H1 (cell line): ENCODE results near the gene RFXANK. TPM values are rescaled to one million over a fixed set of nuclear protein-coding genes. Genes with fewer than 3 reads are reported as not detected.

ENCODE experiments used
- CTCF ChIA-PET: fragments of 300-600 bp; sonication (Branson Sonifier 250); formaldehyde crosslinking; loops from one replicate; lab custom pipeline; 2021; ENCODE audit not compliant: partially characterized antibody; lab: Charles Lee
- POLR2A ChIA-PET: fragments of 300-600 bp; sonication (Branson Sonifier 250); formaldehyde crosslinking; loops from one replicate; lab custom pipeline; 2021; ENCODE audit warnings: inconsistent platforms; ENCODE audit not compliant: partially characterized antibody; lab: Charles Lee
- DNase-seq, 2 experiments: peaks; one replicate each; pipeline versions ENCODE4 v3.0.0 to v3.0.0-alpha.2; 2010 to 2022; ENCODE audit warnings: low spot score in 2 of 2, low read depth in 1 of 2, mixed read lengths in 1 of 2
- FAIRE-seq: peaks from 2 replicates; lab custom pipeline; 2011; peaks lifted over from hg19 to GRCh38; lab: Jason Lieb, UNC
- H2AFZ ChIP-seq: 2 replicates; pipeline ENCODE4 v1.8.1; 2012; ENCODE audit warnings: low read length, inconsistent platforms
- H2AK5ac ChIP-seq: 2 replicates; pipeline ENCODE4 v1.6.1; 2013; ENCODE audit warnings: low read depth, low read length
- H2BK120ac ChIP-seq: replicated peaks from 2 replicates; pipeline ENCODE3; 2013; ENCODE audit warnings: low read depth, low read length, inconsistent platforms
- H2BK12ac ChIP-seq: 2 replicates; pipeline ENCODE4 v1.6.1; 2013; ENCODE audit warnings: low read depth, low read length
- H2BK15ac ChIP-seq: 2 replicates; pipeline ENCODE4 v1.6.1; 2013; ENCODE audit warnings: low read length
- H2BK20ac ChIP-seq: 2 replicates; pipeline ENCODE4 v1.6.1; 2013; ENCODE audit warnings: low read length
- H2BK5ac ChIP-seq: 2 replicates; pipeline ENCODE4 v1.6.1; 2013; ENCODE audit warnings: low read depth, low read length
- H3K14ac ChIP-seq: 2 replicates; pipeline ENCODE4 v1.6.1; 2013; ENCODE audit warnings: inconsistent platforms; ENCODE audit not compliant: insufficient read length
- H3K18ac ChIP-seq: 2 replicates; pipeline ENCODE4 v1.6.1; 2013; ENCODE audit warnings: low read length; ENCODE audit errors: extremely low read depth
- H3K23ac ChIP-seq: 2 replicates; pipeline ENCODE4 v1.6.1; 2013; ENCODE audit warnings: inconsistent platforms; ENCODE audit not compliant: insufficient read length
- H3K23me2 ChIP-seq: 2 replicates; pipeline ENCODE4 v1.6.1; 2013; ENCODE audit warnings: low read depth, low read length
- H3K27ac ChIP-seq: 2 replicates; pipeline ENCODE4 v1.6.1; 2011; ENCODE audit warnings: low read depth, low read length, inconsistent platforms
- H3K27me3 ChIP-seq, 4 experiments: replicated peaks in 1 of 4; 1 replicate in 1 of 4; 2 replicates in 3 of 4; pipeline versions ENCODE4 v1.6.1 to v1.8.1; 2011 to 2013; ENCODE audit warnings: low read length in 3 of 4, mild to moderate bottlenecking in 3 of 4, inconsistent platforms in 2 of 4, mixed read lengths in 2 of 4, moderate library complexity in 1 of 4; ENCODE audit not compliant: control insufficient read depth in 3 of 4, insufficient read depth in 3 of 4; ENCODE audit errors: extremely low read depth in 1 of 4
- H3K36me3 ChIP-seq, 4 experiments: 2 replicates each; pipeline versions ENCODE4 v1.6.1 to v1.8.1; 2011 to 2013; ENCODE audit warnings: mild to moderate bottlenecking in 4 of 4, low read length in 3 of 4, moderate library complexity in 2 of 4, control low read depth in 1 of 4, inconsistent platforms in 1 of 4; ENCODE audit not compliant: insufficient read depth in 4 of 4, control insufficient read depth in 2 of 4
- H3K4ac ChIP-seq: replicated peaks from 2 replicates; pipeline ENCODE3; 2013; ENCODE audit warnings: low read length, low read depth, mixed read lengths, inconsistent platforms; ENCODE audit not compliant: insufficient read length
- H3K4me1 ChIP-seq, 4 experiments: replicated peaks in 1 of 4; 1 replicate in 1 of 4; 2 replicates in 3 of 4; pipeline versions ENCODE4 v1.6.1 to v1.8.1; 2011 to 2013; ENCODE audit warnings: low read length in 3 of 4, inconsistent platforms in 2 of 4, mixed read lengths in 1 of 4; ENCODE audit not compliant: insufficient read depth in 4 of 4, control insufficient read depth in 3 of 4
- H3K4me2 ChIP-seq, 2 experiments: 2 replicates each; pipeline versions ENCODE4 v1.6.1 to v1.8.1; 2011 to 2013; ENCODE audit warnings: low read depth in 2 of 2, low read length in 2 of 2, control low read depth in 1 of 2, inconsistent platforms in 1 of 2, mild to moderate bottlenecking in 1 of 2; ENCODE audit not compliant: insufficient read depth in 1 of 2
- H3K4me3 ChIP-seq, 4 experiments: fragments of 200-600, 300-600 bp in 1 of 4; sonication (generic), shearing (Covaris generic), sonication (Bioruptor Twin) in 1 of 4; 2 replicates each; pipeline versions ENCODE4 v1.5.1 to v1.8.1; 2011 to 2016; ENCODE audit warnings: low read length in 4 of 4, low read depth in 3 of 4, control low read depth in 2 of 4, inconsistent platforms in 2 of 4, mild to moderate bottlenecking in 2 of 4, mixed read lengths in 1 of 4, moderate library complexity in 1 of 4; ENCODE audit not compliant: insufficient read depth in 2 of 4; ENCODE audit errors: extremely low read depth in 1 of 4
- H3K56ac ChIP-seq: replicated peaks from 2 replicates; pipeline ENCODE3; 2013; ENCODE audit warnings: low read depth, mild to moderate bottlenecking, mixed read lengths, low read length, inconsistent platforms; ENCODE audit not compliant: insufficient read length
- H3K79me1 ChIP-seq: 2 replicates; pipeline ENCODE4 v1.6.1; 2013; ENCODE audit warnings: low read depth, low read length, control low read depth
- H3K79me2 ChIP-seq, 2 experiments: 2 replicates each; pipeline versions ENCODE4 v1.6.1 to v1.8.1; 2012 to 2013; ENCODE audit warnings: low read length in 2 of 2, mild to moderate bottlenecking in 2 of 2, inconsistent platforms in 1 of 2; ENCODE audit not compliant: insufficient read depth in 2 of 2, control insufficient read depth in 1 of 2
- H3K9ac ChIP-seq, 4 experiments: replicated peaks in 1 of 4; 1 replicate in 1 of 4; 2 replicates in 3 of 4; pipeline versions ENCODE4 v1.6.1 to v1.8.1; 2011 to 2013; ENCODE audit warnings: low read depth in 3 of 4, low read length in 3 of 4, control low read depth in 2 of 4, mild to moderate bottlenecking in 2 of 4, moderate library complexity in 2 of 4, inconsistent platforms in 1 of 4; ENCODE audit errors: extremely low read depth in 1 of 4
- H3K9me3 ChIP-seq, 2 experiments: 2 replicates each; pipeline versions ENCODE4 v1.6.1 to v1.8.1; 2012 to 2013; ENCODE audit warnings: mild to moderate bottlenecking in 2 of 2, moderate library complexity in 2 of 2, control low read depth in 1 of 2, inconsistent platforms in 1 of 2, low read depth in 1 of 2, low read length in 1 of 2, mixed read lengths in 1 of 2; ENCODE audit not compliant: insufficient read depth in 2 of 2
- H4K20me1 ChIP-seq, 2 experiments: replicated peaks in 1 of 2; 2 replicates each; pipeline versions ENCODE3 to v1.8.1; 2011 to 2013; ENCODE audit warnings: inconsistent platforms in 2 of 2, low read length in 2 of 2, mild to moderate bottlenecking in 1 of 2; ENCODE audit not compliant: insufficient read depth in 2 of 2, control insufficient read depth in 1 of 2
- H4K5ac ChIP-seq: 2 replicates; pipeline ENCODE4 v1.6.1; 2013; ENCODE audit warnings: low read length, low read depth, mixed read lengths, inconsistent platforms; ENCODE audit not compliant: insufficient read length
- H4K8ac ChIP-seq: 2 replicates; pipeline ENCODE4 v1.8.0; 2013; ENCODE audit warnings: mild to moderate bottlenecking, moderate library complexity, low read length, inconsistent platforms; ENCODE audit not compliant: insufficient read depth; ENCODE audit errors: extremely low read depth
- H4K91ac ChIP-seq: replicated peaks from 2 replicates; pipeline ENCODE3; 2013; ENCODE audit warnings: low read length, mixed read lengths, inconsistent platforms; ENCODE audit not compliant: insufficient read length
- ATF3 ChIP-seq: IDR thresholded peaks from 2 replicates; pipeline ENCODE4 v1.6.1; 2011; ENCODE audit warnings: low read depth, mild to moderate bottlenecking, low read length; ENCODE audit not compliant: insufficient read depth
- CEBPB ChIP-seq: IDR thresholded peaks from 2 replicates; pipeline ENCODE4 v1.6.1; 2012; ENCODE audit warnings: low read depth, low read length
- EGR1 ChIP-seq: IDR thresholded peaks from 2 replicates; pipeline ENCODE4 v1.6.1; 2011; ENCODE audit warnings: low read depth, low read length, borderline replicate concordance
- GABPA ChIP-seq: IDR thresholded peaks from 2 replicates; pipeline ENCODE4 v1.6.1; 2011; ENCODE audit warnings: mild to moderate bottlenecking, low read length, moderate library complexity, borderline replicate concordance; ENCODE audit not compliant: insufficient read depth
- KDM5A ChIP-seq: fragments of 200-600 bp; IDR thresholded peaks from 2 replicates; pipeline ENCODE4 v1.7.1; 2012; ENCODE audit warnings: mild to moderate bottlenecking, low read length, inconsistent platforms, mixed read lengths
- NRF1 ChIP-seq: IDR thresholded peaks from 2 replicates; pipeline ENCODE4 v1.6.1; 2011; ENCODE audit warnings: mild to moderate bottlenecking, low read depth, low read length, improper control_type of control experiment
- RBBP5 ChIP-seq: IDR thresholded peaks from 2 replicates; pipeline ENCODE4 v1.7.1; 2012; ENCODE audit warnings: low read depth, mild to moderate bottlenecking, inconsistent platforms, low read length, moderate library complexity, borderline replicate concordance
- TEAD4 ChIP-seq: IDR thresholded peaks from 2 replicates; pipeline ENCODE4 v1.6.1; 2012; ENCODE audit warnings: low read depth, low read length, inconsistent platforms, mixed read lengths
- WGBS, 2 experiments: shearing (Covaris generic) in 1 of 2; methylation state at CpG; one replicate each; pipeline versions ENCODE4 v1.1.6 to v1.1.7; 2013 to 2015; ENCODE audit warnings: low lambda C conversion rate in 2 of 2, mixed read lengths in 2 of 2, inconsistent platforms in 1 of 2, low coverage in 1 of 2, missing lambda C conversion rate in 1 of 2; ENCODE audit not compliant: insufficient replicate concordance in 2 of 2, insufficient coverage in 1 of 2, insufficient read length in 1 of 2; ENCODE audit errors: extremely low coverage in 1 of 2, missing lambda C conversion rate in 1 of 2; 5-methylcytosine and 5-hydroxymethylcytosine counted together
- polyA plus RNA-seq, 7 experiments: library from polyadenylated mRNA; depleted of rRNA in 3 of 7; stranded (reverse) in 5 of 7; unstranded in 2 of 7; fragments of >200 nt in 5 of 7; fragments of 200-250 nt in 2 of 7; gene quantifications; 1 replicate in 5 of 7; 2 replicates in 1 of 7; 4 replicates in 1 of 7; pipeline versions ENCODE4 v1.2.1 to v1.2.3, GENCODE V29; 2011 to 2013; ENCODE audit warnings: missing spikeins in 2 of 7, mixed read lengths in 2 of 7
- total RNA-seq: library from RNA; stranded (reverse); fragmentation: NEBNext Ultra II Directional; extraction: Animal tissue kit (Norgen Biotek cat#: 25700); gene quantifications from 2 replicates; pipeline ENCODE4 v1.2.1, GENCODE V29; 2021
- TF ChIP-seq, protein P1 (sequence below): IDR thresholded peaks from 2 replicates; pipeline ENCODE4 v1.6.1; 2012; ENCODE audit warnings: inconsistent platforms

Gene RFXANK
- total and polyA plus RNA-seq, 2 of the 8 experiments (the other 6 are each of a cell fraction or from before 2014, with no cell fraction given): 72.9 to 87.5 TPM

DNA sequence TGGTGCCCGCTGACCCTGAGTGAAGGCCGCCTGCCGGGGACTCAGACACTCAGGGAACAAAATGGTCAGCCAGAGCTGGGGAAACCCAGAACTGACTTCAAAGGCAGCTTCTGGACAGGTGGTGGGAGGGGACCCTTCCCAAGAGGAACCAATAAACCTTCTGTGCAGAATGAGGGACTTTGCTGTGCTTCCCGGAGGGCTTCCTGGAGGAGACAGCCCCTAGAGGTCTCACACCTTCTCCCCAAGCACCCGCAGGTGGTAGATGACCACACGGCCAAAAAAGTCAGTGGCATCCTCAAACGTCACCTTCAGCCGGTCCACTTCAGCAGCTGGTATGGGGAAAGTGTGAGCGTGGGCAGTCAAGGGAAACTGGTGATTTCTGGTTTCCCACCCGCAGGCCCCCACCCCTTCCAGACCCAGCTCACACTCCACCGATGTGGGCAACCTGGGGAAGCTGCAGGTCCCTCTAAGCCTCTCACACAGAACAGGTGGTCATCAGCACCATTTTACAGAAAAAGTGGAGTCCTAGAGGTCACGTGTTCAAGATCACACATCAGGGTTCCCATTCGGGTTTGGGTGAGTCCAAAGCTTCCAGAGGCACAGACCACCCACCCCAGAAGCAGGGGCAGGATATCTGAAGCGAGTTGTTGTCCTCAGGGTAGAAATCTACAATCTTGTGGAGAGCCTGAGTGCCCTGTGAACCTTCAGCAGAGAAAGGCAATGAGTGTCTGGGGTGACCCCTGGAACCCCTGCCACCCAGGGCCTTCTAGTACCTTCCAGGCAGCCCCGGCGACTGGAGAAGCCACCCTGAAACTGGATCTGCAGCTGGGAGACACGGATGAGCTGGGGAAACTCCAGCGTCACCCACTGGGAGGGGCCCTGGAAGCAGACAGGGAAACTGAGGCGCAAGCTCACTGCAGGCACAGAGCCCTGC lies 9.9 kb downstream of the RFXANK start:
- Histone ChIP-seq H2BK120ac (no peak overlapping the region), H4K20me1 (peaks cover 2 to 11% of the 10 kb centered on the region in 2 experiments), H3K4me3 (peak overlapping the region; percentile 78 to 92 (median 88); a peak in 7 of 8 replicates), H3K23ac (no peak overlapping the region), H2BK15ac (no peak overlapping the region), H3K79me2 (no peaks in the 10 kb centered on the region), H3K18ac (no peak overlapping the region), H2AFZ (no peak overlapping the region), H2BK20ac (no peak overlapping the region), H3K27me3 (peaks cover 0 to 28% (median 27%) of the 10 kb centered on the region in 4 experiments; a peak in 6 of 7 replicates), H4K91ac (no peak overlapping the region), H2BK5ac (no peak overlapping the region; the same call in 1 of the 2 replicates), H3K4me2 (peak overlapping the region; percentile 76 to 88), H2BK12ac (no peak overlapping the region), H2AK5ac (no peak overlapping the region), H4K5ac (no peak overlapping the region), H3K14ac (no peak overlapping the region), H3K79me1 (no peaks in the 10 kb centered on the region; the same call in 1 of the 2 replicates), H3K4ac (no peak overlapping the region), H3K56ac (no peak overlapping the region), H3K9ac (0 out of 7 replicates have a peak overlapping the region, but pooled peaks of 1 of the 4 experiments have one; percentile 66), H3K9me3 (no peaks in the 10 kb centered on the region), H4K8ac (peak overlapping the region; percentile 20; the same call in 1 of the 2 replicates), H3K23me2 (peaks cover 9% of the 10 kb centered on the region), H3K4me1 (peaks cover 0 to 6% (median 0%) of the 10 kb centered on the region in 4 experiments; a peak in 2 of 7 replicates), H3K36me3 (peaks cover under 1 to 15% (median 7%) of the 10 kb centered on the region in 4 experiments; a peak in 4 of 8 replicates), H3K27ac (no peak overlapping the region)
- DNase-seq: no peak
- whole genome bisulfite sequencing, 2 experiments: 92% methylated on average over 19 of the region's 19 CpGs; no CpG with 5 or more reads in 1 of the 2 experiments
- CTCF ChIA-PET: interaction anchor here (0.6 to 1.6 kb wide), 10 partner anchors 9 to 114 kb away, joined by 3 to 4 read pairs (median 3); partner anchors contain the start of gene TM6SF2
- no peak for FAIRE-seq
- POLR2A ChIA-PET: interaction anchor here (1.4 to 5.9 kb wide), 4 partner anchors 9 to 59 kb away, joined by 3 to 45 read pairs (median 20); partner anchors contain the start of genes BORCS8, NCAN and RFXANK
- no peak for TF ChIP-seq CEBPB
- TF ChIP-seq EGR1: no peak
- TF ChIP-seq, protein P1, sequence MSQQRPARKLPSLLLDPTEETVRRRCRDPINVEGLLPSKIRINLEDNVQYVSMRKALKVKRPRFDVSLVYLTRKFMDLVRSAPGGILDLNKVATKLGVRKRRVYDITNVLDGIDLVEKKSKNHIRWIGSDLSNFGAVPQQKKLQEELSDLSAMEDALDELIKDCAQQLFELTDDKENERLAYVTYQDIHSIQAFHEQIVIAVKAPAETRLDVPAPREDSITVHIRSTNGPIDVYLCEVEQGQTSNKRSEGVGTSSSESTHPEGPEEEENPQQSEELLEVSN: no peak
- no peak for TF ChIP-seq KDM5A
- TF ChIP-seq NRF1: no peak
- no peak for TF ChIP-seq RBBP5
- no peak for TF ChIP-seq ATF3
- no peak for TF ChIP-seq GABPA
- TF ChIP-seq TEAD4: no peak
